ENCODE results near the gene RIMS3. TPM values are rescaled to one million over a fixed set of nuclear protein-coding genes. Genes with fewer than 3 reads are reported as not detected.

The RIMS3 gene
- total RNA-seq, 1 experiment from 2014 or later, result 9.0 TPM

- Histone ChIP-seq H3K9me3 (ENCODE audit: control insufficient read depth in 1 of 2, insufficient read depth in 1 of 2, low read depth in 1 of 2, low read length in 2 of 2) (no peaks in the 10 kb centered on the region), H3K4me3 (replicated peaks in 1 of 2; ENCODE audit: low read depth in 1 of 2, low read length in 2 of 2) (no peak overlapping the region), H4K20me1 (ENCODE audit: insufficient read depth) (no peaks in the 10 kb centered on the region), H3K9ac (ENCODE audit: low read length) (no peak overlapping the region), H3K27ac (ENCODE audit: low read depth, low read length) (no peak overlapping the region), H3K9me2 (ENCODE audit: insufficient read depth) (no peaks in the 10 kb centered on the region), H3K79me2 (ENCODE audit: insufficient read depth, low read length) (no peaks in the 10 kb centered on the region), H3K4me1 (ENCODE audit: control insufficient read depth in 1 of 2, insufficient read depth in 2 of 2, low read length in 2 of 2) (peaks cover 0 to 4% of the 10 kb centered on the region in 2 experiments; a peak in 1 of 4 replicates), H3K4me2 (ENCODE audit: low read length) (0 out of 2 replicates have a peak overlapping the region, but pooled peaks have one; percentile 22), H3K36me3 (ENCODE audit: control insufficient read depth in 1 of 2, insufficient read depth in 2 of 2, low read length in 2 of 2) (no peaks in the 10 kb centered on the region), H2AFZ (ENCODE audit: low read depth, low read length, poor library complexity, severe bottlenecking) (peak overlapping the region; percentile 47), H3K27me3 (ENCODE audit: insufficient read depth, low read length) (no peaks in the 10 kb centered on the region)
- POLR2A ChIA-PET, result no interaction called here
- peak; percentile 48 for DNase-seq (ENCODE audit: low read depth, low spot score)
- CTCF ChIA-PET, result interaction anchor here (1.1 kb wide), 1 partner anchor 237 kb away, joined by 3 read pairs; no protein-coding TSS in a partner anchor
- intact Hi-C loops (cut with micrococcal nuclease), result loop anchor here (1.0 to 5.0 kb wide), 4 partner anchors 56 to 340 kb away; no protein-coding TSS in a partner anchor
- RAD21 ChIA-PET (ENCODE audit: low non-redundant PET in 1 of 2, low total read pairs in 2 of 2, uncharacterized antibody in 2 of 2, unreplicated experiment in 2 of 2), result no interaction called here
- peak; percentile 99 for ATAC-seq
- BruUV-seq (replicated peaks), result no TSS peak
- TF ChIP-seq, protein P1, sequence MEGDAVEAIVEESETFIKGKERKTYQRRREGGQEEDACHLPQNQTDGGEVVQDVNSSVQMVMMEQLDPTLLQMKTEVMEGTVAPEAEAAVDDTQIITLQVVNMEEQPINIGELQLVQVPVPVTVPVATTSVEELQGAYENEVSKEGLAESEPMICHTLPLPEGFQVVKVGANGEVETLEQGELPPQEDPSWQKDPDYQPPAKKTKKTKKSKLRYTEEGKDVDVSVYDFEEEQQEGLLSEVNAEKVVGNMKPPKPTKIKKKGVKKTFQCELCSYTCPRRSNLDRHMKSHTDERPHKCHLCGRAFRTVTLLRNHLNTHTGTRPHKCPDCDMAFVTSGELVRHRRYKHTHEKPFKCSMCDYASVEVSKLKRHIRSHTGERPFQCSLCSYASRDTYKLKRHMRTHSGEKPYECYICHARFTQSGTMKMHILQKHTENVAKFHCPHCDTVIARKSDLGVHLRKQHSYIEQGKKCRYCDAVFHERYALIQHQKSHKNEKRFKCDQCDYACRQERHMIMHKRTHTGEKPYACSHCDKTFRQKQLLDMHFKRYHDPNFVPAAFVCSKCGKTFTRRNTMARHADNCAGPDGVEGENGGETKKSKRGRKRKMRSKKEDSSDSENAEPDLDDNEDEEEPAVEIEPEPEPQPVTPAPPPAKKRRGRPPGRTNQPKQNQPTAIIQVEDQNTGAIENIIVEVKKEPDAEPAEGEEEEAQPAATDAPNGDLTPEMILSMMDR (IDR thresholded peaks at IDR 0.05 in 2 of 3, conservative IDR thresholded peaks at IDR 0.05 in 1 of 3; ENCODE audit: borderline replicate concordance in 1 of 3, insufficient read depth in 1 of 3, low read depth in 2 of 3, low read length in 2 of 3), result peak; percentile 90 to 93 (median 92)
- peak; percentile 94 for TF ChIP-seq RAD21 (IDR thresholded peaks at IDR 0.05; ENCODE audit: low read depth)
- TF ChIP-seq CEBPB (IDR thresholded peaks at IDR 0.05; ENCODE audit: low read depth), result no peak
- TF ChIP-seq ZNF274 (IDR thresholded peaks at IDR 0.05; ENCODE audit: low read depth, low read length), result no peak
Observed at GRCh38 chr1:40612345-40612831, 53.1 kb downstream of the RIMS3 start.

DNA sequence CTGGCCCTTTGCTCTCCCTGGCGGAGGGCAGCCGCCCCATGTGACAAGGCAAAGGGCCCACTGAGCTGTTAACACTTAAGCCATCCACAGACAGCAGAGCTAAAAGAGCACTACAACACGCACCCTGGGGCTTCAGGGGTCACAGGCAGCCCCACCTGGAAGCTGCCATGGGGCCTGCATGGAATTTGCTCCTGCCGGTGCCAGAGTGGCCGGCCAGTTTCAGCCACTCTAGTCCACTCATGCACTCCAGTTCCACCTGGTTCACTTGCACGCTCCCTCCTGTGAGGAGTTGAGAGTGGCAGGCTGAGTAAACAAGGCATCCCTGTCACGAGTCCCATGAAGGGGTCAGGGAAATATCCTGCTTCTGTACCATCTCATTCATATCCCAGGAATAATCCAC lies 55.3 kb downstream of the RIMS3 start:
- BruUV-seq (replicated peaks), result no TSS peak
- Histone ChIP-seq H3K9me2 (ENCODE audit: insufficient read depth) (no peaks in the 10 kb centered on the region), H3K36me3 (ENCODE audit: control insufficient read depth in 1 of 2, insufficient read depth in 2 of 2, low read length in 2 of 2) (no peaks in the 10 kb centered on the region), H3K4me1 (ENCODE audit: control insufficient read depth in 1 of 2, insufficient read depth in 2 of 2, low read length in 2 of 2) (peaks cover 0 to 4% of the 10 kb centered on the region in 2 experiments; a peak in 1 of 4 replicates), H3K9ac (ENCODE audit: low read length) (no peak overlapping the region), H3K27me3 (ENCODE audit: insufficient read depth, low read length) (no peaks in the 10 kb centered on the region), H3K4me2 (ENCODE audit: low read length) (no peak overlapping the region), H3K79me2 (ENCODE audit: insufficient read depth, low read length) (no peaks in the 10 kb centered on the region), H3K27ac (ENCODE audit: low read depth, low read length) (no peak overlapping the region), H4K20me1 (ENCODE audit: insufficient read depth) (no peaks in the 10 kb centered on the region), H2AFZ (ENCODE audit: low read depth, low read length, poor library complexity, severe bottlenecking) (no peak overlapping the region), H3K4me3 (replicated peaks in 1 of 2; ENCODE audit: low read depth in 1 of 2, low read length in 2 of 2) (no peak overlapping the region), H3K9me3 (ENCODE audit: control insufficient read depth in 1 of 2, insufficient read depth in 1 of 2, low read depth in 1 of 2, low read length in 2 of 2) (no peaks in the 10 kb centered on the region)
- CTCF ChIA-PET, result no interaction called here
- POLR2A ChIA-PET, result no interaction called here
- TF ChIP-seq POLR2A (IDR thresholded peaks at IDR 0.05; ENCODE audit: borderline replicate concordance, extremely low read depth, insufficient read depth, insufficient read length) (no peak), SP1 (IDR thresholded peaks at IDR 0.05; ENCODE audit: low read depth) (no peak), SRF (IDR thresholded peaks at IDR 0.05; ENCODE audit: low read depth) (no peak), RAD21 (IDR thresholded peaks at IDR 0.05; ENCODE audit: low read depth) (no peak)
- TF ChIP-seq, protein P2, sequence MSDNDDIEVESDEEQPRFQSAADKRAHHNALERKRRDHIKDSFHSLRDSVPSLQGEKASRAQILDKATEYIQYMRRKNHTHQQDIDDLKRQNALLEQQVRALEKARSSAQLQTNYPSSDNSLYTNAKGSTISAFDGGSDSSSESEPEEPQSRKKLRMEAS (IDR thresholded peaks at IDR 0.05), result no peak
- TF ChIP-seq, protein P3, sequence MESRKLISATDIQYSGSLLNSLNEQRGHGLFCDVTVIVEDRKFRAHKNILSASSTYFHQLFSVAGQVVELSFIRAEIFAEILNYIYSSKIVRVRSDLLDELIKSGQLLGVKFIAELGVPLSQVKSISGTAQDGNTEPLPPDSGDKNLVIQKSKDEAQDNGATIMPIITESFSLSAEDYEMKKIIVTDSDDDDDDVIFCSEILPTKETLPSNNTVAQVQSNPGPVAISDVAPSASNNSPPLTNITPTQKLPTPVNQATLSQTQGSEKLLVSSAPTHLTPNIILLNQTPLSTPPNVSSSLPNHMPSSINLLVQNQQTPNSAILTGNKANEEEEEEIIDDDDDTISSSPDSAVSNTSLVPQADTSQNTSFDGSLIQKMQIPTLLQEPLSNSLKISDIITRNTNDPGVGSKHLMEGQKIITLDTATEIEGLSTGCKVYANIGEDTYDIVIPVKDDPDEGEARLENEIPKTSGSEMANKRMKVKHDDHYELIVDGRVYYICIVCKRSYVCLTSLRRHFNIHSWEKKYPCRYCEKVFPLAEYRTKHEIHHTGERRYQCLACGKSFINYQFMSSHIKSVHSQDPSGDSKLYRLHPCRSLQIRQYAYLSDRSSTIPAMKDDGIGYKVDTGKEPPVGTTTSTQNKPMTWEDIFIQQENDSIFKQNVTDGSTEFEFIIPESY (IDR thresholded peaks at IDR 0.05; ENCODE audit: extremely low read depth, insufficient replicate concordance, low read length), result no peak
- intact Hi-C loops (cut with micrococcal nuclease), result loop anchor here (5.0 kb wide), 1 partner anchor 342 kb away; no protein-coding TSS in a partner anchor
- RAD21 ChIA-PET (ENCODE audit: low non-redundant PET in 1 of 2, low total read pairs in 2 of 2, uncharacterized antibody in 2 of 2, unreplicated experiment in 2 of 2), result no interaction called here
- DNase-seq (ENCODE audit: low read depth, low spot score) (no peak), ATAC-seq (no peak)

Data from HCT116 (cell line).